H1 (cell line): Measurements from ENCODE around the gene SLC25A21. TPM values are rescaled to one million over a fixed set of nuclear protein-coding genes. Genes with fewer than 3 reads are reported as not detected.

Experiments used
- ATF3 ChIP-seq: IDR thresholded peaks from 2 replicates; pipeline ENCODE4 v1.6.1; 2011; ENCODE audit warnings: low read depth, mild to moderate bottlenecking, low read length; ENCODE audit not compliant: insufficient read depth
- BRCA1 ChIP-seq: IDR thresholded peaks from 2 replicates; pipeline ENCODE4 v1.6.1; 2012; ENCODE audit warnings: low read depth, low read length, improper control_type of control experiment
- CHD2 ChIP-seq: IDR thresholded peaks from 2 replicates; pipeline ENCODE4 v1.6.1; 2012; ENCODE audit warnings: low read length, improper control_type of control experiment
- CREB1 ChIP-seq: IDR thresholded peaks from 2 replicates; pipeline ENCODE4 v1.6.1; 2012; ENCODE audit warnings: inconsistent platforms
- CTBP2 ChIP-seq: IDR thresholded peaks from 2 replicates; pipeline ENCODE4 v1.7.0; 2011; ENCODE audit warnings: borderline replicate concordance, mild to moderate bottlenecking, moderate library complexity, mixed read lengths, low read length; ENCODE audit not compliant: insufficient read depth, insufficient read length
- CTCF ChIP-seq, 3 experiments: IDR thresholded peaks; 1 replicate in 2 of 3; 2 replicates in 1 of 3; pipeline versions ENCODE4 v1.5.1 to v1.6.1; 2011; ENCODE audit warnings: low read length in 3 of 3, mild to moderate bottlenecking in 3 of 3, inconsistent platforms in 2 of 3, low read depth in 1 of 3, moderate library complexity in 1 of 3; ENCODE audit not compliant: insufficient read depth in 1 of 3; ENCODE audit errors: control extremely low read depth in 1 of 3
- E2F6 ChIP-seq: IDR thresholded peaks from 2 replicates; pipeline ENCODE4 v1.6.1; 2012; ENCODE audit warnings: inconsistent platforms
- FOSL1 ChIP-seq: IDR thresholded peaks from 2 replicates; pipeline ENCODE4 v1.6.1; 2011; ENCODE audit warnings: mild to moderate bottlenecking, low read depth, low read length, moderate library complexity; ENCODE audit not compliant: insufficient read depth
- HDAC6 ChIP-seq: IDR thresholded peaks from one replicate; pipeline ENCODE4 v1.7.1; 2012; ENCODE audit warnings: low read depth, mild to moderate bottlenecking, inconsistent platforms, low read length, moderate library complexity
- KDM1A ChIP-seq: fragments of 200-600, 300-600 bp; sonication (generic); IDR thresholded peaks from 2 replicates; pipeline ENCODE4 v1.7.1; 2016; ENCODE audit warnings: mild to moderate bottlenecking, low read length, borderline replicate concordance
- KDM5A ChIP-seq: fragments of 200-600 bp; IDR thresholded peaks from 2 replicates; pipeline ENCODE4 v1.7.1; 2012; ENCODE audit warnings: mild to moderate bottlenecking, low read length, inconsistent platforms, mixed read lengths
- MAX ChIP-seq: IDR thresholded peaks from 2 replicates; pipeline ENCODE4 v1.6.1; 2012; ENCODE audit warnings: inconsistent platforms
- POLR2A ChIP-seq, 2 experiments: IDR thresholded peaks; 1 replicate in 1 of 2; 2 replicates in 1 of 2; pipeline ENCODE4 v1.6.1; 2011; ENCODE audit warnings: low read depth in 2 of 2, low read length in 2 of 2, mild to moderate bottlenecking in 2 of 2; ENCODE audit errors: control extremely low read depth in 1 of 2
- RXRA ChIP-seq: IDR thresholded peaks from 2 replicates; pipeline ENCODE4 v1.6.1; 2011; ENCODE audit warnings: low read depth, mild to moderate bottlenecking, low read length, moderate library complexity; ENCODE audit not compliant: insufficient read depth
- SAP30 ChIP-seq: fragments of 300-600 bp; sonication (generic); IDR thresholded peaks from 2 replicates; pipeline ENCODE4 v1.7.1; 2012; ENCODE audit warnings: low read length, moderate library complexity, mild to moderate bottlenecking, inconsistent platforms; ENCODE audit not compliant: insufficient read depth, insufficient replicate concordance
- SIN3A ChIP-seq, 2 experiments: IDR thresholded peaks in 1 of 2; conservative IDR thresholded peaks in 1 of 2; 2 replicates each; pipeline ENCODE4 v1.6.1; 2011 to 2012; ENCODE audit warnings: low read length in 2 of 2, improper control_type of control experiment in 1 of 2, low read depth in 1 of 2, mild to moderate bottlenecking in 1 of 2
- SIX5 ChIP-seq: IDR thresholded peaks from 2 replicates; pipeline ENCODE4 v1.6.1; 2011; ENCODE audit warnings: mild to moderate bottlenecking, low read depth, low read length
- SP1 ChIP-seq: IDR thresholded peaks from 2 replicates; pipeline ENCODE4 v1.6.1; 2011; ENCODE audit warnings: low read depth, low read length
- TEAD4 ChIP-seq: IDR thresholded peaks from 2 replicates; pipeline ENCODE4 v1.6.1; 2012; ENCODE audit warnings: low read depth, low read length, inconsistent platforms, mixed read lengths
- ZNF274 ChIP-seq: IDR thresholded peaks from 2 replicates; pipeline ENCODE4 v1.7.0; 2012; ENCODE audit warnings: low read length, borderline replicate concordance; ENCODE audit errors: extremely low read depth
- polyA plus RNA-seq, 7 experiments: library from polyadenylated mRNA; depleted of rRNA in 3 of 7; stranded (reverse) in 5 of 7; unstranded in 2 of 7; fragments of >200 nt in 5 of 7; fragments of 200-250 nt in 2 of 7; gene quantifications; 1 replicate in 5 of 7; 2 replicates in 1 of 7; 4 replicates in 1 of 7; pipeline versions ENCODE4 v1.2.1 to v1.2.3, GENCODE V29; 2011 to 2013; ENCODE audit warnings: missing spikeins in 2 of 7, mixed read lengths in 2 of 7
- total RNA-seq: library from RNA; stranded (reverse); fragmentation: NEBNext Ultra II Directional; extraction: Animal tissue kit (Norgen Biotek cat#: 25700); gene quantifications from 2 replicates; pipeline ENCODE4 v1.2.1, GENCODE V29; 2021

Gene SLC25A21
- total and polyA plus RNA-seq, 2 of the 8 experiments (the other 6 are each of a cell fraction or from before 2014, with no cell fraction given): 6.9 to 15.7 TPM

GRCh38 chr14:37167151-37168047 is 5.0 kb downstream of the SLC25A21 start (continued):
- TF ChIP-seq KDM1A (no peak), TEAD4 (no peak), BRCA1 (no peak), SP1 (peak; percentile 59; the same call in 1 of the 2 replicates), ATF3 (no peak), E2F6 (no peak), HDAC6 (no peak), MAX (no peak), POLR2A (IDR thresholded peaks at IDR 0.05; ENCODE audit: control extremely low read depth in 1 of 2, low read depth in 2 of 2, low read length in 2 of 2) (peak in 1 of 2 experiments; percentile 72; a peak in 1 of 3 replicates), CREB1 (no peak), SIX5 (no peak), SAP30 (no peak), CHD2 (no peak), KDM5A (no peak), CTBP2 (no peak), CTCF (IDR thresholded peaks at IDR 0.05; ENCODE audit: control extremely low read depth in 1 of 3, insufficient read depth in 1 of 3, low read depth in 1 of 3, low read length in 3 of 3) (no peak), FOSL1 (no peak), ZNF274 (no peak), RXRA (no peak), SIN3A (conservative IDR thresholded peaks at IDR 0.05 in 1 of 2, IDR thresholded peaks at IDR 0.05 in 1 of 2; ENCODE audit: low read depth in 1 of 2, low read length in 2 of 2) (no peak)
